ENCODE data around the gene DOP1B. TPM values are rescaled to one million over a fixed set of nuclear protein-coding genes. Genes with fewer than 3 reads are reported as not detected.

DOP1B gene
- total and polyA plus RNA-seq, 10 donors, result 2.9 to 29.2 (median 21.9) TPM

GRCh38 chr21:36156339-36156814 is 247 bp upstream of the DOP1B start:
- peak overlapping the region; percentile 73 to 96 (median 92) for H3K27ac ChIP-seq
- peak; percentile 100 for DNase-seq
- TF ChIP-seq POLR2A (IDR thresholded peaks at IDR 0.05) (no peak), POLR2AphosphoS5 (IDR thresholded peaks at IDR 0.05) (peak in 2 of 3 donors; percentile 41 to 87), CTCF (IDR thresholded peaks at IDR 0.05 in 8 of 11, conservative IDR thresholded peaks at IDR 0.05 in 3 of 11) (peak in 1 of 11 experiments; percentile 27)
- WGBS, 5 donors, result 0 to 1% (median 1%) methylated on average over 16 to 43 of the region's 43 CpGs
- H3K4me1 ChIP-seq, result peaks cover 0 to 57% (median 24%) of the 10 kb centered on the region in 6 donors
- peak overlapping the region; percentile 75 to 97 (median 88) for H3K4me3 ChIP-seq
- H3K27me3 ChIP-seq (replicated peaks in 1 of 7), result no peaks in the 10 kb centered on the region
- intact Hi-C loops (cut with DNase I; ENCODE audit: low total_unique reads), result no loop called here
- H3K9me3 ChIP-seq, result no peaks in the 10 kb centered on the region
- no peaks in the 10 kb centered on the region for H3K36me3 ChIP-seq

DNA sequence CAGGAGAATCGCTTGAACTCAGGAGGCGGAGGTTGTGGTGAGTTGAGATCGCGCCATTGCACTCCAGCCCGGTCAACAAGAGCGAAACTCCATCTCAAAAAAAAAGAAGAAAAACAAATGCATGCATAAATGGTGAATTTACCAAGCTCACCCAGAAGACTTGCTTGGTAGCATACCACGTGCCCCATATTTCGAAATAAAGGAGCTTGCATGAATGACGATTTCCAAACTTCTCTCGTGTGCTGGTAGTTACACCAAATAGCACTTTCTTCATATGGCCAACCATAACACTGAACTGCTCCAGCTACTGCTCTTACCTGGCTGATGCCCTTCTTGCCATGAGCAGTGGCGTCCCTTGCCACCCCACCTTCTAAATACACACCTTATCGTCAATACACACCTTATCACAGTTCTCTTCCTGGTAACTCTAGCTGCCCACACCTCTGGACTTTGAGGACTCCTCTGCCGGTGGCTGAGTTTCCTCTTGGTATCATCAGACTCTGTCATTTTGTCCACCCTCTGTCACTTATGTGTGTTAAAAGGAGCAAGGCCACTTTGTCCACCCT is 2.8 kb downstream of the DOP1B start:
- Histone ChIP-seq H3K27me3 (replicated peaks in 1 of 7) (no peaks in the 10 kb centered on the region), H3K9me3 (no peaks in the 10 kb centered on the region), H3K4me1 (peaks cover 4 to 73% (median 34%) of the 10 kb centered on the region in 6 donors), H3K36me3 (no peaks in the 10 kb centered on the region), H3K27ac (peak overlapping the region in 5 of 8 donors; percentile 34 to 73 (median 64)), H3K4me3 (no peak overlapping the region)
- 53 to 89% (median 61%) methylated on average over 13 of the region's 13 CpGs for WGBS, 5 donors
- peak in 1 of 3 donors; percentile 17 for TF ChIP-seq POLR2AphosphoS5 (IDR thresholded peaks at IDR 0.05)
- no peak for TF ChIP-seq POLR2A (IDR thresholded peaks at IDR 0.05)
- no peak for TF ChIP-seq CTCF (IDR thresholded peaks at IDR 0.05 in 8 of 11, conservative IDR thresholded peaks at IDR 0.05 in 3 of 11)
- intact Hi-C loops (cut with DNase I; ENCODE audit: low total_unique reads), result no loop called here
- no peak for DNase-seq

- WGBS, 5 donors, result 92 to 98% (median 95%) methylated on average over 2 of the region's 2 CpGs
- Histone ChIP-seq H3K9me3 (no peaks in the 10 kb centered on the region), H3K4me3 (no peak overlapping the region), H3K36me3 (peaks cover 0 to 9% (median 0%) of the 10 kb centered on the region in 6 donors), H3K4me1 (peaks cover 4 to 69% (median 27%) of the 10 kb centered on the region in 6 donors), H3K27ac (no peak overlapping the region), H3K27me3 (replicated peaks in 1 of 7) (no peaks in the 10 kb centered on the region)
- no peak for DNase-seq
- no peak for TF ChIP-seq CTCF (IDR thresholded peaks at IDR 0.05 in 8 of 11, conservative IDR thresholded peaks at IDR 0.05 in 3 of 11)
- TF ChIP-seq POLR2AphosphoS5 (IDR thresholded peaks at IDR 0.05), result no peak
- TF ChIP-seq POLR2A (IDR thresholded peaks at IDR 0.05), result no peak
- intact Hi-C loops (cut with DNase I; ENCODE audit: low total_unique reads), result no loop called here
These were observed 4.2 kb downstream of the DOP1B start for GRCh38 chr21:36160850-36161178.

DNA sequence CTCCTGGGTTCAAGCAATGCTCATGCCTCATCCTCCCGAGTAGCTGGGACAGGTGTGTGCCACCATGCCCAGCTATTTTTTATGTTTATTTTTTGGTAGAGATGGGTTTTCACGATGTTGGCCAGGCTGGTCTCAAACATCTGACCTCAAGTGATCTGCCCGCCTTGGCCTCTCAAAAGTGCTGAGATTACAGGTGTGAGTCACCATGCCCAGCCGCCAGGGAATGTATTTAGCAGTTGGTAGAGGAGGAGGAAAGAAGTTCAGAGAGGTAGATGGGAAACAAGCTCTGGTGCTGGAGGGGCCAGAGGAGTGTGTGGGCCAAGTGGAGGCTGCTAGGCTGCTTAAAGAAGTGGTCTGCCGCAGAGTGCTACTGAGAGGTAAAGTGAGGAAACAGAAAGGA is 6.0 kb downstream of the DOP1B start:
- peak overlapping the region in 3 of 8 donors; percentile 53 to 63 (median 55) for H3K27ac ChIP-seq
- no peak for TF ChIP-seq POLR2AphosphoS5 (IDR thresholded peaks at IDR 0.05)
- no peak for TF ChIP-seq POLR2A (IDR thresholded peaks at IDR 0.05)
- no peak for TF ChIP-seq CTCF (IDR thresholded peaks at IDR 0.05 in 8 of 11, conservative IDR thresholded peaks at IDR 0.05 in 3 of 11)
- H3K36me3 ChIP-seq, result peaks cover 0 to 28% (median 6%) of the 10 kb centered on the region in 6 donors
- H3K4me3 ChIP-seq, result no peak overlapping the region
- DNase-seq, result no peak
- WGBS, 5 donors, result 92 to 97% (median 96%) methylated on average over 5 of the region's 5 CpGs
- H3K27me3 ChIP-seq (replicated peaks in 1 of 7), result no peaks in the 10 kb centered on the region
- peaks cover 0 to 60% (median 21%) of the 10 kb centered on the region in 6 donors for H3K4me1 ChIP-seq
- no peaks in the 10 kb centered on the region for H3K9me3 ChIP-seq
- intact Hi-C loops (cut with DNase I; ENCODE audit: low total_unique reads), result no loop called here

Measured in spleen (tissue), 11 donors.